PC-9 (cell line): ENCODE data around the gene SLC38A1. TPM values are rescaled to one million over a fixed set of nuclear protein-coding genes. Genes with fewer than 3 reads are reported as not detected.
A peak's percentile ranks its signal among the peaks of the same experiment; 100 is the strongest.

Source experiments
- BruUV-seq: library from RNA; stranded (reverse); fragments of 400-500 nt; replicated peaks from 2 replicates; lab custom pipeline; 2021; lab: Mats Ljungman, UMichigan
- CTCF ChIA-PET: fragments of 300-600 bp; sonication (Branson Sonifier 250); formaldehyde crosslinking; loops from one replicate; lab custom pipeline; 2022; ENCODE audit warnings: antibody characterized with exemption; lab: Charles Lee
- POLR2A ChIA-PET: fragments of 300-600 bp; sonication (Branson Sonifier 250); formaldehyde crosslinking; loops from one replicate; lab custom pipeline; 2022; ENCODE audit warnings: antibody characterized with exemption; ENCODE audit not compliant: unreplicated experiment; lab: Charles Lee
- DNase-seq, 2 experiments: peaks; one replicate each; pipeline versions ENCODE4 v3.0.0 to v3.0.0-alpha.2; 2015 to 2022; ENCODE audit warnings: mixed read lengths in 1 of 2
- H2AFZ ChIP-seq: fragments of 200-600 bp; sonication (generic); 2 replicates; pipeline ENCODE4 v1.8.1; 2017; ENCODE audit warnings: antibody characterized with exemption
- H3F3A ChIP-seq: fragments of 200-600 bp; sonication (generic); 2 replicates; pipeline ENCODE4 v1.8.1; 2017; ENCODE audit warnings: antibody characterized with exemption, mild to moderate bottlenecking, low read depth; ENCODE audit not compliant: insufficient read depth
- H3K27ac ChIP-seq: fragments of 200-600 bp; sonication (generic); 2 replicates; pipeline ENCODE4 v1.6.1; 2016; ENCODE audit warnings: mixed run types
- H3K27me3 ChIP-seq: fragments of 200-600 bp; sonication (generic); 2 replicates; pipeline ENCODE4 v1.6.1; 2016; ENCODE audit warnings: low read depth, mixed run types; ENCODE audit not compliant: insufficient read depth
- H3K36me3 ChIP-seq: fragments of 200-600 bp; sonication (generic); 2 replicates; pipeline ENCODE4 v1.6.1; 2016; ENCODE audit warnings: low read depth, mixed run types
- H3K4me1 ChIP-seq: fragments of 200-600 bp; sonication (generic); replicated peaks from 2 replicates; pipeline ENCODE4 v1.6.1; 2016; ENCODE audit warnings: mixed run types; ENCODE audit not compliant: insufficient read depth
- H3K4me2 ChIP-seq: fragments of 200-600 bp; sonication (generic); 2 replicates; pipeline ENCODE4 v1.6.1; 2017; ENCODE audit warnings: mixed run types
- H3K4me3 ChIP-seq: fragments of 200-600 bp; sonication (generic); 2 replicates; pipeline ENCODE4 v1.6.1; 2016; ENCODE audit warnings: mixed run types
- H3K79me2 ChIP-seq: fragments of 200-600 bp; sonication (generic); 2 replicates; pipeline ENCODE4 v1.6.1; 2017; ENCODE audit warnings: low read depth, mixed run types
- H3K9me2 ChIP-seq: fragments of 200-600 bp; sonication (generic); 2 replicates; pipeline ENCODE4 v1.8.1; 2017; ENCODE audit warnings: mild to moderate bottlenecking; ENCODE audit not compliant: insufficient read depth
- H3K9me3 ChIP-seq: fragments of 200-600 bp; sonication (generic); 2 replicates; pipeline ENCODE4 v1.8.1; 2016; ENCODE audit warnings: low read depth; ENCODE audit not compliant: insufficient read depth
- H4K20me1 ChIP-seq: fragments of 200-600 bp; sonication (generic); 2 replicates; pipeline ENCODE4 v1.8.1; 2017; ENCODE audit not compliant: insufficient read depth
- CTCF ChIP-seq: fragments of 200-600 bp; sonication (generic); conservative IDR thresholded peaks from 2 replicates; pipeline ENCODE4 v1.6.1; 2017; ENCODE audit warnings: mixed run types, antibody characterized with exemption, mild to moderate bottlenecking, moderate library complexity
- EZH2 ChIP-seq: fragments of 200-600 bp; sonication (generic); IDR thresholded peaks from 2 replicates; pipeline ENCODE4 v1.8.0; 2017; ENCODE audit warnings: antibody characterized with exemption, low read depth
- intact Hi-C: fragments of 100-400 bp; cut with micrococcal nuclease; formaldehyde crosslinking; loops from one replicate; pipeline ENCODE4 v1.10.0; 2022; ENCODE audit not compliant: unreplicated experiment
- total RNA-seq: library from RNA; stranded (reverse); gene quantifications from 2 replicates; pipeline ENCODE4 v1.2.3, GENCODE V29; 2021

The SLC38A1 gene
- total RNA-seq, 1 experiment from 2014 or later = 131 TPM

GRCh38 chr12:46267575-46267824 lies 1.3 kb downstream of the SLC38A1 start:
- Histone ChIP-seq H3K9me3 (no peaks in the 10 kb centered on the region), H3K4me2 (peak overlapping the region; percentile 93), H3K36me3 (peaks cover 38% of the 10 kb centered on the region; the same call in 1 of the 2 replicates), H3K4me1 (peaks cover 47% of the 10 kb centered on the region), H2AFZ (no peak overlapping the region), H3K27me3 (no peaks in the 10 kb centered on the region), H3F3A (peaks cover 31% of the 10 kb centered on the region), H3K27ac (peak overlapping the region; percentile 98), H3K79me2 (peaks cover 83% of the 10 kb centered on the region), H3K4me3 (peak overlapping the region; percentile 89), H4K20me1 (peaks cover 25% of the 10 kb centered on the region), H3K9me2 (no peaks in the 10 kb centered on the region)
- no TSS peak for BruUV-seq
- intact Hi-C loops = loop anchor here (5.0 to 10.0 kb wide), 7 partner anchors 105 to 1007 kb away; partner anchors contain the start of genes AMIGO2, PCED1B and SLC38A2
- POLR2A ChIA-PET = no interaction called here
- no peak for DNase-seq
- TF ChIP-seq CTCF (no peak), EZH2 (no peak)
- CTCF ChIA-PET = no interaction called here

GRCh38 chr12:46266869-46267574 lies 1.8 kb downstream of the SLC38A1 start:
- Histone ChIP-seq H3K4me2 (peak overlapping the region; percentile 93), H2AFZ (no peak overlapping the region), H3K27ac (peak overlapping the region; percentile 98), H3K9me2 (no peaks in the 10 kb centered on the region), H3F3A (peaks cover 36% of the 10 kb centered on the region), H3K4me3 (peak overlapping the region; percentile 89), H3K27me3 (no peaks in the 10 kb centered on the region), H4K20me1 (peaks cover 25% of the 10 kb centered on the region), H3K4me1 (peaks cover 52% of the 10 kb centered on the region), H3K9me3 (no peaks in the 10 kb centered on the region), H3K79me2 (peaks cover 87% of the 10 kb centered on the region), H3K36me3 (peaks cover 43% of the 10 kb centered on the region; the same call in 1 of the 2 replicates)
- CTCF ChIA-PET = interaction anchor here (0.5 kb wide), 1 partner anchor 108 kb away, joined by 3 read pairs; no protein-coding TSS in a partner anchor
- DNase-seq = peak; percentile 47 to 50
- intact Hi-C loops = loop anchor here (5.0 to 10.0 kb wide), 7 partner anchors 105 to 1008 kb away; partner anchors contain the start of genes AMIGO2, PCED1B and SLC38A2
- TSS peak; percentile 18 for BruUV-seq
- TF ChIP-seq EZH2 (no peak), CTCF (no peak)
- POLR2A ChIA-PET = interaction anchor here (0.5 to 1.2 kb wide), 4 partner anchors 45 to 104 kb away, joined by 3 to 7 read pairs (median 3); no protein-coding TSS in a partner anchor

- Histone ChIP-seq H3K27me3 (no peaks in the 10 kb centered on the region), H3K27ac (peak overlapping the region; percentile 98), H4K20me1 (peaks cover 32% of the 10 kb centered on the region), H3K4me3 (peak overlapping the region; percentile 89), H3K4me1 (peaks cover 58% of the 10 kb centered on the region), H3K79me2 (peaks cover 92% of the 10 kb centered on the region), H3F3A (peaks cover 42% of the 10 kb centered on the region), H3K36me3 (peaks cover 43% of the 10 kb centered on the region; the same call in 1 of the 2 replicates), H2AFZ (no peak overlapping the region), H3K4me2 (peak overlapping the region; percentile 93), H3K9me3 (no peaks in the 10 kb centered on the region), H3K9me2 (no peaks in the 10 kb centered on the region)
- ChIA-PET CTCF (interaction anchor here (0.5 kb wide), 1 partner anchor 107 kb away, joined by 3 read pairs; no protein-coding TSS in a partner anchor), POLR2A (interaction anchor here (0.5 to 1.2 kb wide), 5 partner anchors 45 to 1500 kb away, joined by 3 to 7 read pairs (median 3); no protein-coding TSS in a partner anchor)
- no TSS peak for BruUV-seq
- TF ChIP-seq CTCF = no peak
- no peak for TF ChIP-seq EZH2
- intact Hi-C loops = loop anchor here (5.0 to 10.0 kb wide), 7 partner anchors 106 to 1008 kb away; partner anchors contain the start of genes AMIGO2, PCED1B and SLC38A2
- peak; percentile 36 to 80 for DNase-seq
These were observed 2.5 kb downstream of the SLC38A1 start for GRCh38 chr12:46266382-46266791.
